Prostate gland (tissue), 2 donors: Measurements from ENCODE around the gene HLA-DQA1.

Experiments used
- CTCF ChIP-seq, 4 experiments: fragments of 200-600 bp in 2 of 4; fragments of 450-650 bp in 2 of 4; sonication (generic) in 2 of 4; IDR thresholded peaks; 1 replicate in 3 of 4; 2 replicates in 1 of 4; pipeline ENCODE4 v1.5.1; 2016 to 2019; ENCODE audit warnings: antibody characterized with exemption in 4 of 4, mild to moderate bottlenecking in 2 of 4, moderate library complexity in 2 of 4
- POLR2A ChIP-seq: fragments of 450-650 bp; IDR thresholded peaks from one replicate; pipeline ENCODE4 v1.6.1; 2016; ENCODE audit warnings: antibody characterized with exemption, mild to moderate bottlenecking
- POLR2AphosphoS5 ChIP-seq: sonication (generic); formaldehyde crosslinking; IDR thresholded peaks from one replicate; pipeline ENCODE4 v1.6.1; 2017; ENCODE audit warnings: antibody characterized with exemption

- TF ChIP-seq CTCF (IDR thresholded peaks at IDR 0.05), result no peak
- TF ChIP-seq POLR2A, result no peak
- no peak for TF ChIP-seq POLR2AphosphoS5
These were observed 21.2 kb upstream of the HLA-DQA1 start for GRCh38 chr6:32615885-32616532.
